Measurements from ENCODE around the gene ZDHHC14.

- TF ChIP-seq POLR2A (IDR thresholded peaks at IDR 0.05; ENCODE audit: low read length) (no peak), GATA1 (IDR thresholded peaks at IDR 0.05; ENCODE audit: low read depth, low read length) (no peak)
Observed at GRCh38 chr6:157726892-157727628, 346.1 kb downstream of the ZDHHC14 start.
